HCT116 (cell line): ENCODE results near the gene ATG5. TPM values are rescaled to one million over a fixed set of nuclear protein-coding genes. Genes with fewer than 3 reads are reported as not detected.
A peak's percentile ranks its signal among the peaks of the same experiment; 100 is the strongest.

Experiments
- ATAC-seq: fragments of 200-7000 bp; cut with Tn5 transposase; 2 replicates; pipeline ENCODE4 v1.9.1; 2020; ENCODE audit warnings: mild to moderate bottlenecking, moderate library complexity
- BruUV-seq: library from RNA; stranded (reverse); fragments of 400-500 nt; replicated peaks from 2 replicates; lab custom pipeline; 2021; lab: Mats Ljungman, UMichigan
- CTCF ChIA-PET: fragments of 300-600 bp; sonication (Branson Sonifier 250); formaldehyde crosslinking; loops from one replicate; lab custom pipeline; 2021; ENCODE audit warnings: antibody characterized with exemption; lab: Charles Lee
- POLR2A ChIA-PET: fragments of 300-600, 350-600 bp; sonication (Branson Sonifier 250); formaldehyde crosslinking; loops from one replicate; lab custom pipeline; 2021; ENCODE audit warnings: antibody characterized with exemption; lab: Charles Lee
- RAD21 ChIA-PET, 2 experiments: fragments of 300-600 bp; sonication (Branson Sonifier 250); formaldehyde crosslinking; loops; one replicate each; lab custom pipeline; 2023; ENCODE audit warnings: low total read pairs in 2 of 2; ENCODE audit not compliant: uncharacterized antibody in 2 of 2, unreplicated experiment in 2 of 2, low non-redundant PET in 1 of 2; lab: Charles Lee
- DNase-seq: peaks from one replicate; pipeline ENCODE4 v3.0.0-alpha.2; 2010; ENCODE audit warnings: low read depth, low spot score
- H2AFZ ChIP-seq: fragments of 200-600 bp; shearing (Covaris generic), sonication (generic); 2 replicates; pipeline ENCODE4 v1.6.1; 2017; ENCODE audit warnings: low read depth, mixed run types, mixed read lengths, antibody characterized with exemption, low read length; ENCODE audit not compliant: poor library complexity, severe bottlenecking
- H3K27ac ChIP-seq: 2 replicates; pipeline ENCODE4 v1.5.1; 2012; ENCODE audit warnings: low read depth, low read length
- H3K27me3 ChIP-seq: fragments of 200-600 bp; sonication (generic); 2 replicates; pipeline ENCODE4 v1.6.1; 2016; ENCODE audit warnings: mixed run types, low read length, mixed read lengths; ENCODE audit not compliant: insufficient read depth
- H3K36me3 ChIP-seq, 2 experiments: fragments of 200-500 bp in 1 of 2; fragments of 200-600 bp in 1 of 2; sonication (Bioruptor generic) in 1 of 2; sonication (generic) in 1 of 2; 2 replicates each; pipeline versions ENCODE4 v1.5.1 to v1.6.1; 2014 to 2016; ENCODE audit warnings: low read length in 2 of 2, inconsistent platforms in 1 of 2, mixed read lengths in 1 of 2, mixed run types in 1 of 2; ENCODE audit not compliant: insufficient read depth in 2 of 2, control insufficient read depth in 1 of 2
- H3K4me1 ChIP-seq, 2 experiments: fragments of 200-600 bp in 1 of 2; sonication (generic) in 1 of 2; 2 replicates each; pipeline versions ENCODE4 v1.5.1 to v1.6.1; 2012 to 2017; ENCODE audit warnings: low read length in 2 of 2, inconsistent platforms in 1 of 2, mild to moderate bottlenecking in 1 of 2, mixed read lengths in 1 of 2, mixed run types in 1 of 2, moderate library complexity in 1 of 2; ENCODE audit not compliant: insufficient read depth in 2 of 2, control insufficient read depth in 1 of 2
- H3K4me2 ChIP-seq: fragments of 200-600 bp; sonication (generic); 2 replicates; pipeline ENCODE4 v1.6.1; 2017; ENCODE audit warnings: mixed run types, low read length, mixed read lengths
- H3K4me3 ChIP-seq, 2 experiments: fragments of 200-600 bp in 1 of 2; sonication (generic) in 1 of 2; replicated peaks in 1 of 2; 2 replicates each; pipeline ENCODE4 v1.5.1; 2011 to 2016; ENCODE audit warnings: low read length in 2 of 2, control low read depth in 1 of 2, low read depth in 1 of 2, mild to moderate bottlenecking in 1 of 2, mixed read lengths in 1 of 2, mixed run types in 1 of 2
- H3K79me2 ChIP-seq: fragments of 200-600 bp; sonication (generic); 2 replicates; pipeline ENCODE4 v1.6.1; 2017; ENCODE audit warnings: mild to moderate bottlenecking, mixed run types, low read length, moderate library complexity, mixed read lengths; ENCODE audit not compliant: insufficient read depth
- H3K9ac ChIP-seq: fragments of 200-600 bp; sonication (generic); 2 replicates; pipeline ENCODE4 v1.6.1; 2016; ENCODE audit warnings: low read length, mixed read lengths
- H3K9me2 ChIP-seq: fragments of 200-600 bp; sonication (generic), shearing (Covaris generic); 2 replicates; pipeline ENCODE4 v1.6.1; 2017; ENCODE audit warnings: mixed run types, mild to moderate bottlenecking, moderate library complexity; ENCODE audit not compliant: insufficient read depth
- H3K9me3 ChIP-seq, 2 experiments: fragments of 200-500 bp in 1 of 2; fragments of 200-600 bp in 1 of 2; sonication (Bioruptor generic) in 1 of 2; sonication (generic) in 1 of 2; 2 replicates each; pipeline ENCODE4 v1.6.1; 2014 to 2017; ENCODE audit warnings: low read length in 2 of 2, mixed read lengths in 2 of 2, inconsistent platforms in 1 of 2, low read depth in 1 of 2, mild to moderate bottlenecking in 1 of 2, mixed run types in 1 of 2, moderate library complexity in 1 of 2; ENCODE audit not compliant: control insufficient read depth in 1 of 2, insufficient read depth in 1 of 2
- H4K20me1 ChIP-seq: fragments of 200-600 bp; sonication (generic), shearing (Covaris generic); 2 replicates; pipeline ENCODE4 v1.6.1; 2017; ENCODE audit warnings: mixed run types, mild to moderate bottlenecking, moderate library complexity; ENCODE audit not compliant: insufficient read depth
- CBX3 ChIP-seq: IDR thresholded peaks from 2 replicates; pipeline ENCODE4 v1.6.1; 2012; ENCODE audit warnings: low read depth
- CEBPB ChIP-seq: IDR thresholded peaks from 2 replicates; pipeline ENCODE4 v1.6.1; 2012; ENCODE audit warnings: low read depth
- EGR1 ChIP-seq: IDR thresholded peaks from 2 replicates; pipeline ENCODE4 v1.6.1; 2012; ENCODE audit warnings: low read depth
- ELF1 ChIP-seq: IDR thresholded peaks from 2 replicates; pipeline ENCODE4 v1.6.1; 2012; ENCODE audit warnings: low read depth, borderline replicate concordance
- FOSL1 ChIP-seq: IDR thresholded peaks from 2 replicates; pipeline ENCODE4 v1.6.1; 2012; ENCODE audit warnings: low read depth
- JUND ChIP-seq: IDR thresholded peaks from 2 replicates; pipeline ENCODE4 v1.6.1; 2012
- SIN3A ChIP-seq: IDR thresholded peaks from 2 replicates; pipeline ENCODE4 v1.6.1; 2012; ENCODE audit warnings: low read depth
- SP1 ChIP-seq: IDR thresholded peaks from 2 replicates; pipeline ENCODE4 v1.6.1; 2012; ENCODE audit warnings: low read depth
- SRF ChIP-seq: IDR thresholded peaks from 2 replicates; pipeline ENCODE4 v1.6.1; 2012; ENCODE audit warnings: low read depth
- TCF7L2 ChIP-seq: IDR thresholded peaks from 2 replicates; pipeline ENCODE4 v1.7.0; 2011; ENCODE audit warnings: borderline replicate concordance, inconsistent platforms; ENCODE audit not compliant: insufficient read depth, insufficient read length; ENCODE audit errors: extremely low read depth
- YY1 ChIP-seq: IDR thresholded peaks from 2 replicates; pipeline ENCODE4 v1.6.1; 2011; ENCODE audit warnings: low read length, low read depth, moderate library complexity, mild to moderate bottlenecking; ENCODE audit not compliant: insufficient replicate concordance; ENCODE audit errors: extremely low read depth
- intact Hi-C: fragments of 100-400 bp; cut with micrococcal nuclease; formaldehyde crosslinking; loops from 2 replicates; pipeline ENCODE4 v1.10.0; 2022
- total RNA-seq: library from RNA; stranded (reverse); gene quantifications from one replicate; pipeline ENCODE4 v1.2.1, GENCODE V29; 2021; ENCODE audit not compliant: unreplicated experiment
- TF ChIP-seq, protein P1 (sequence below), 3 experiments: fragments of 200-600 bp in 1 of 3; sonication (generic) in 1 of 3; IDR thresholded peaks in 2 of 3; conservative IDR thresholded peaks in 1 of 3; 2 replicates each; pipeline ENCODE4 v1.5.1; 2012 to 2017; ENCODE audit warnings: low read depth in 2 of 3, low read length in 2 of 3, antibody characterized with exemption in 1 of 3, borderline replicate concordance in 1 of 3, control low read depth in 1 of 3, mild to moderate bottlenecking in 1 of 3, mixed read lengths in 1 of 3, mixed run types in 1 of 3, moderate library complexity in 1 of 3; ENCODE audit not compliant: insufficient read depth in 1 of 3

Gene ATG5
- total RNA-seq, 1 experiment from 2014 or later, result 39.6 TPM

DNA sequence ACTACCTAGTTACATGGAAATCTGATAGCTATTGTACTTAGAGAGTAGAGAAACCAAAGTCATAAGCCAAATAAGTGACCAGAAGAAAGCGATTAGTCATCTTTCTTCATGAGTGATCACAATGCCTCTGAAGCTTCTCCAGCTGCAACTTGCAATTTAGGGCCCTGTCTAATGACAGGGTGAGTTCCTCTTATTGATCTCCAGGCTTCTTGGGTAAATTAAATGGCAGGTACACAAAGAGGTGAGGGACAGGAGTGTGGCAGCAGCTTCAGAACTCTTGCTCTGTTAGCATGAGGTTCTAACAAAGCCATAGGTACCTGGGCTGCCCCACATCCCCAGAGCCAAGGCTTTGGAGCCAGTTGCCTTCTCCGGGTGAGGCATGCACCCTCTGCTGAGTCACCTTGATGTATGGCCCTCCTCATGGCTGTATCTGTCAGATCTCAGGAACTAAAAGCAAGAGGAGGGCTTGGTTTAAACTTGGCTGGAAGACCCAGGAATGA is 178.7 kb downstream of the ATG5 start:
- H3K4me2 ChIP-seq, result peak overlapping the region; percentile 32
- H3K4me3 ChIP-seq, result no peak overlapping the region
- no peaks in the 10 kb centered on the region for H3K9me2 ChIP-seq
- no peak overlapping the region for H3K9ac ChIP-seq
- RAD21 ChIA-PET, result no interaction called here
- POLR2A ChIA-PET, result interaction anchor here (0.8 kb wide), 1 partner anchor 10 kb away, joined by 3 read pairs; no protein-coding TSS in a partner anchor
- H3K79me2 ChIP-seq, result no peaks in the 10 kb centered on the region
- CTCF ChIA-PET, result no interaction called here
- no peaks in the 10 kb centered on the region for H3K9me3 ChIP-seq
- intact Hi-C loops, result no loop called here
- no peak overlapping the region for H2AFZ ChIP-seq
- H3K27me3 ChIP-seq, result no peaks in the 10 kb centered on the region
- no peaks in the 10 kb centered on the region for H3K36me3 ChIP-seq
- ATAC-seq, result peak; percentile 44
- TF ChIP-seq, protein P1, sequence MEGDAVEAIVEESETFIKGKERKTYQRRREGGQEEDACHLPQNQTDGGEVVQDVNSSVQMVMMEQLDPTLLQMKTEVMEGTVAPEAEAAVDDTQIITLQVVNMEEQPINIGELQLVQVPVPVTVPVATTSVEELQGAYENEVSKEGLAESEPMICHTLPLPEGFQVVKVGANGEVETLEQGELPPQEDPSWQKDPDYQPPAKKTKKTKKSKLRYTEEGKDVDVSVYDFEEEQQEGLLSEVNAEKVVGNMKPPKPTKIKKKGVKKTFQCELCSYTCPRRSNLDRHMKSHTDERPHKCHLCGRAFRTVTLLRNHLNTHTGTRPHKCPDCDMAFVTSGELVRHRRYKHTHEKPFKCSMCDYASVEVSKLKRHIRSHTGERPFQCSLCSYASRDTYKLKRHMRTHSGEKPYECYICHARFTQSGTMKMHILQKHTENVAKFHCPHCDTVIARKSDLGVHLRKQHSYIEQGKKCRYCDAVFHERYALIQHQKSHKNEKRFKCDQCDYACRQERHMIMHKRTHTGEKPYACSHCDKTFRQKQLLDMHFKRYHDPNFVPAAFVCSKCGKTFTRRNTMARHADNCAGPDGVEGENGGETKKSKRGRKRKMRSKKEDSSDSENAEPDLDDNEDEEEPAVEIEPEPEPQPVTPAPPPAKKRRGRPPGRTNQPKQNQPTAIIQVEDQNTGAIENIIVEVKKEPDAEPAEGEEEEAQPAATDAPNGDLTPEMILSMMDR (IDR thresholded peaks at IDR 0.05 in 2 of 3, conservative IDR thresholded peaks at IDR 0.05 in 1 of 3; ENCODE audit: borderline replicate concordance in 1 of 3, insufficient read depth in 1 of 3, low read depth in 2 of 3, low read length in 2 of 3), result no peak
- no peak for TF ChIP-seq CEBPB
- TF ChIP-seq FOSL1, result 0 out of 2 replicates have a peak, but pooled peaks have one; percentile 7
- TF ChIP-seq SP1, result no peak
- TF ChIP-seq, all 23 proteins: peak for 1
- H3K4me1 ChIP-seq, result peaks cover 17 to 28% of the 10 kb centered on the region in 2 experiments; a peak in 3 of 4 replicates
- H4K20me1 ChIP-seq, result no peaks in the 10 kb centered on the region
- no peak for DNase-seq
- no TSS peak for BruUV-seq
- no peak overlapping the region for H3K27ac ChIP-seq

DNA sequence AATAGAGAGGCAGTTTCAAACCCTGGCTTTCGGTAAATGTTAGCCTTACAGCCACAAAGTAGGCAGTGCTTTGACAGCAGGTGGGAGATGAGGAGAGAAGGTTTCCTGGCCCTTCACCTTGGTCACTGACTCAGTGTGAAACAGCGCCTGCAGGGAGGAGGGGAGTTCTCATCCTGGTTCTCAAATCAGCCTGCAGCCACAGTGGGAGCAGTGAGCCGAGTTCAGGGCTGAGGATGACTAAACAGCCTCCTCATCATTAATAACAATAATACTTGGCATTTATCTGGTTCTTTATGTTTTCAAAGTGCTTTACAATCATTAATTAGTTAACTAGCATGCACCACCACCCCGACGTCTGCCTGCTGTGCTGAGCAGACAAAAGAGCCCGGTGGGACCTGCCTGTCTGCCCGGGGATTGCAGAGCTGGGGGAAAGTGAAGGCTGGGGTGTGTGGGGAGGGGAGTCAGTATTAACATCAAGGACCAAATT is 179.8 kb downstream of the ATG5 start:
- no peak overlapping the region for H2AFZ ChIP-seq
- ChIA-PET RAD21 (no interaction called here), CTCF (no interaction called here), POLR2A (no interaction called here)
- TF ChIP-seq EGR1 (no peak), YY1 (no peak), SP1 (no peak), JUND (no peak), SIN3A (no peak), TCF7L2 (no peak), CBX3 (no peak), SRF (no peak), ELF1 (no peak)
- H4K20me1 ChIP-seq, result no peaks in the 10 kb centered on the region
- DNase-seq, result no peak
- H3K9me3 ChIP-seq, result no peaks in the 10 kb centered on the region
- H3K27me3 ChIP-seq, result no peaks in the 10 kb centered on the region
- H3K4me3 ChIP-seq, result no peak overlapping the region
- H3K27ac ChIP-seq, result no peak overlapping the region
- no peaks in the 10 kb centered on the region for H3K36me3 ChIP-seq
- no peaks in the 10 kb centered on the region for H3K79me2 ChIP-seq
- no TSS peak for BruUV-seq
- H3K9ac ChIP-seq, result no peak overlapping the region
- peaks cover 19 to 39% of the 10 kb centered on the region in 2 experiments; a peak in 3 of 4 replicates for H3K4me1 ChIP-seq
- intact Hi-C loops, result no loop called here
- ATAC-seq, result no peak
- no peak overlapping the region for H3K4me2 ChIP-seq
- no peaks in the 10 kb centered on the region for H3K9me2 ChIP-seq
